Ishikawa (cell line): ENCODE measurements around the gene FOXA1.

Source experiments
- CEBPB ChIP-seq: IDR thresholded peaks from 2 replicates; pipeline ENCODE4 v1.6.1; 2012
- CREB1 ChIP-seq: IDR thresholded peaks from 2 replicates; pipeline ENCODE4 v1.6.1; 2012; ENCODE audit warnings: low read depth
- EGR1 ChIP-seq: IDR thresholded peaks from 2 replicates; pipeline ENCODE4 v1.6.1; 2012
- EP300 ChIP-seq: IDR thresholded peaks from 2 replicates; pipeline ENCODE4 v1.6.1; 2012; ENCODE audit warnings: borderline replicate concordance
- FOXM1 ChIP-seq: IDR thresholded peaks from 2 replicates; pipeline ENCODE4 v1.6.1; 2012; ENCODE audit warnings: low read depth, borderline replicate concordance
- NFIC ChIP-seq: IDR thresholded peaks from 2 replicates; pipeline ENCODE4 v1.6.1; 2012
- RAD21 ChIP-seq: IDR thresholded peaks from 2 replicates; pipeline ENCODE4 v1.6.1; 2012; ENCODE audit warnings: low read depth
- REST ChIP-seq: IDR thresholded peaks from 2 replicates; pipeline ENCODE4 v1.6.1; 2012; ENCODE audit warnings: low read depth, mild to moderate bottlenecking
- TAF1 ChIP-seq: IDR thresholded peaks from 2 replicates; pipeline ENCODE4 v1.6.1; 2012; ENCODE audit warnings: low read depth, mild to moderate bottlenecking
- TCF12 ChIP-seq: IDR thresholded peaks from 2 replicates; pipeline ENCODE4 v1.6.1; 2012; ENCODE audit warnings: low read depth
- TEAD4 ChIP-seq: IDR thresholded peaks from 2 replicates; pipeline ENCODE4 v1.6.1; 2012
- USF1 ChIP-seq: IDR thresholded peaks from 2 replicates; pipeline ENCODE4 v1.6.1; 2012
- YY1 ChIP-seq: IDR thresholded peaks from 2 replicates; pipeline ENCODE4 v1.6.1; 2012; ENCODE audit warnings: low read depth
- ZBTB7A ChIP-seq: IDR thresholded peaks from 2 replicates; pipeline ENCODE4 v1.6.1; 2012; ENCODE audit warnings: low read depth
- TF ChIP-seq, protein P1 (sequence below): IDR thresholded peaks from 2 replicates; pipeline ENCODE4 v1.6.1; 2012

FOXA1 gene

DNA sequence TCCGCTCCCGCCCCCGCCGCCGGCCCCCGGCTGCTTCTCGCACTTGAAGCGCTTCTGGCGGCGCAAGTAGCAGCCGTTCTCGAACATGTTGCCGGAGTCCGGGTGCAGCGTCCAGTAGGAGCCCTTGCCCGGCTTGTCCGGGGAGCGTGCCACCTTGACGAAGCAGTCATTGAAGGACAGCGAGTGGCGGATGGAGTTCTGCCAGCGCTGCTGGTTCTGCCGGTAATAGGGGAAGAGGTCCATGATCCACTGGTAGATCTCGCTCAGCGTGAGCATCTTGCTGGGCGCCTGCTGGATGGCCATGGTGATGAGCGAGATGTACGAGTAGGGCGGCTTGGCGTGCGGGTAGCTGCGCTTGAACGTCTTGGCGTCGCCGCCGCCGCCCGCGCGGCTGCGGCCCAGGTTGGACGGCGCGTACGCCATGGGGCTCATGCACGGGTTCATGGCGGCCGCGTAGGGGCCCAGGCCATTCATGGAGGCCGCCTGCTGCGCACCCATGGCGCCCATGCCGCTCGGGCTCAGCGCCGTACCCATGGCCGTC lies 3.0 kb downstream of the FOXA1 start:
- TF ChIP-seq ZBTB7A, result no peak
- TF ChIP-seq USF1, result no peak
- TF ChIP-seq CEBPB, result no peak

- TF ChIP-seq RAD21, result no peak
- no peak for TF ChIP-seq FOXM1
- no peak for TF ChIP-seq REST
- no peak for TF ChIP-seq CREB1
- TF ChIP-seq EP300, result no peak
- TF ChIP-seq YY1, result no peak
- no peak for TF ChIP-seq ZBTB7A
- no peak for TF ChIP-seq TEAD4
- TF ChIP-seq NFIC, result no peak
- TF ChIP-seq TAF1, result no peak
- no peak for TF ChIP-seq CEBPB
- no peak for TF ChIP-seq EGR1
- no peak for TF ChIP-seq USF1
- TF ChIP-seq, protein P1, sequence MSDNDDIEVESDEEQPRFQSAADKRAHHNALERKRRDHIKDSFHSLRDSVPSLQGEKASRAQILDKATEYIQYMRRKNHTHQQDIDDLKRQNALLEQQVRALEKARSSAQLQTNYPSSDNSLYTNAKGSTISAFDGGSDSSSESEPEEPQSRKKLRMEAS, result no peak
Measured at GRCh38 chr14:37591311-37591940, 3.6 kb downstream of the FOXA1 start.

DNA sequence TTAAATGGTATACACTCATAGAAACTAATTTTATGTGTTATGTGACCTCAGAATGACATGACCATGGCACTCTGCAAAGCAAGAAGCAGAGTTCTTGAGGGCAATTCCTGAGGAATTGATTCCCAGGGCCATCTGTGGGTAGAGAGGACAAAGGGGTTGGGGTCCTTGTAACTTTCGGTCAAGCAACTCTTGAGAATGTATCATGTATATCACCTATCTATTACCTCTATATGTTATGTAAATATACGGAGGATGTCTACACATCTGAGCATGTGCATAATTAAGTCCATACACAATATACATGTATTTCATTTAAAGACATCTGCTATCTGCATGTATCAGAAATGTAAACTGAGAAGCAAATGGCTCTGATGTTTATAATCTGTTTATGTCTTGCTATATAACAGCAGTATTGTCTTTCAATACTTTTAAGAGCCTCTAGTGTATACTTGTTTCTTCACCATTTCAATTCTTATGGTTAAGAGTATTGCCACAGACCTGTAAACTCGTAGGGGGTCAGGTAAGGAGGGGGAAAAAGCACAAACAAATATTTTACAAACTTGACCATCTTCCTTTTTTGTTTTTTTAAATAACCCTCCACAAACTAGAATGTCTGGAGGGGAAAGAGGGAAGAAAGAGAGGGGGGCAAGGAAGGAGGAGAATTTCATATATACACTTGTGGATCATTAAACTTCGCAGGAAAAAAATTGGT lies 4.5 kb downstream of the FOXA1 start:
- TF ChIP-seq TEAD4 (no peak), USF1 (no peak), REST (no peak), RAD21 (no peak), FOXM1 (no peak), NFIC (no peak), TAF1 (no peak), CREB1 (no peak), YY1 (no peak), TCF12 (no peak), ZBTB7A (no peak), EP300 (no peak), CEBPB (no peak), EGR1 (no peak)
- TF ChIP-seq, protein P1, result no peak

DNA sequence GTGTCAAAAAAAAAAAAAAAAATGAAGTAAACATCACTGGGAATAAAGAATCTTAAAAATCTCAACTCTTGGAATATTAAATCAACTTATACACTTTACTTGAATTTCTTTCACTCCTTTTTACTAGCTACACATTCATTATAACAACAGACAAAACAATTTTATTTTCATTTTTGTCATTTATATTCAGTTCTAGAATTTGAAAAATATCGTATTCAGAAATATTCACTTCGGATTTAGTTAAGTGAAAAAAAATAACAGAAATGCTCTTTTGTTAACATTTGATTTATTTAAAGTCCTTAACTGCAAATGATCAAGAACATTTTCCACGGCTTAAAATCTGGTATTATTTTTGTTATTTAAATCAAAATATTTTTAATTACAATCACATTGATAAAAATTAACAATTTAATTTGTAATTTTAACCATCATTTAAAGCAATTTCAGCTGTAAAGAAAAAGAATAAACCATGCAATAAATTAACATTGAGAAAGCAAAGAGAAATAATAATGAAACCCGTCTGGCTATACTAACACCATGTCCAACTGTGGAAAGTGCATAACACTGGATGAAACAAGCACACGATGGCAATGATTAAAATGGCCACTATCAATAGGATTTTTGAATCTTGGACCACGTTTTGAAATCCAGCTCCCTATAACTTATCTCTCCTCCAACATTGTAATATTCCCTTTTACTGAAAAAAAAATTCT lies 5.2 kb downstream of the FOXA1 start:
- TF ChIP-seq TEAD4, result no peak
- no peak for TF ChIP-seq YY1
- no peak for TF ChIP-seq EP300
